Mammary epithelial cell (primary cell): ENCODE results near the gene RALY.

Experiments
- CTCF ChIP-seq, 2 donors: IDR thresholded peaks in 1 of 2; conservative IDR thresholded peaks in 1 of 2; 2 replicates each; pipeline ENCODE4 v1.5.1; 2011 to 2012; ENCODE audit warnings: inconsistent platforms in 2 of 2, low read length in 2 of 2, mild to moderate bottlenecking in 2 of 2, control low read depth in 1 of 2, low read depth in 1 of 2; ENCODE audit not compliant: insufficient read depth in 1 of 2; ENCODE audit errors: extremely low read depth in 1 of 2
- EZH2 ChIP-seq: IDR thresholded peaks from 2 replicates; pipeline ENCODE4 v1.6.1; 2012; ENCODE audit warnings: low read length, inconsistent platforms, borderline replicate concordance

- no peak for TF ChIP-seq CTCF (conservative IDR thresholded peaks at IDR 0.05 in 1 of 2, IDR thresholded peaks at IDR 0.05 in 1 of 2; ENCODE audit: extremely low read depth in 1 of 2, insufficient read depth in 1 of 2, low read depth in 1 of 2, low read length in 2 of 2)
- TF ChIP-seq EZH2 = no peak
Observed at GRCh38 chr20:34089175-34089479, 95.4 kb downstream of the RALY start.
